ENCODE measurements around the gene MRAP2.
"Not testable (repeated sequence)": the region's sequence is repeated elsewhere in the genome, so short reads cannot be mapped to it uniquely, and the experiment has no call there.

The MRAP2 gene

DNA sequence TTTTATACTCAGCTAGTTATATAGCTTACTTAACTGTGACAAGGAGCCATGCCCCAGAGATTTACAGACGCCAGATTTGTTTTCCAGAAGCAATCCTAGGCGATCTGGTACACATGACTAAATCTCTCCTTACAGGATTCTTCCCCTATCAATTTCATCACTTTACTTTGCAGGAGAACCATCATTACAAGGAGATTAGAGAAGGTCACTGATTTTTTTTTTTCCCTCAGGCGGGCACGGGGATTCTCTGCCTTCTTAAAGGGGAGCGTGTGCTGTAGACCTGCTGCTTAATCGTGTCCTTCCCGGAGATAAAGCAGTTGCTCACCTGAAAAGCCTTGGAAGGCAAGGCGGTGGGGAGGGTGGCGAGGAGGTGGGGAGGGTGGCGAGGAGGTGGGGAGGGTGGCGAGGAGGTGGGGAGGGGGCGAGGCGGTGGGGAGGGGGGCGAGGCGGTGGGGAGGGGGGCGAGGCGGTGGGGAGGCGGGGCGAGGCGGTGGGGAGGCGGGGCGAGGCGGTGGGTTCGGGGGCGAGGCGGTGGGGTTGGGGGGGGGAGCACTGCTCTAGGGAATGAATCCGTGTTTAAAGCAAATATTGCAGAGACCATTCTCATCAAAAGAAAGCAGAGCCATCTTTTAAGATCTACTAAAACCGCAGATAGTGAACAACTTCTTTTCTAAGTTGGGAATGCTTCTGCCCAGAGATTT is 14.3 kb upstream of the MRAP2 start:
- Mint-ChIP-seq H3K9me3 (no peaks in the 10 kb centered on the region), H3K27ac (no peak overlapping the region), H3K36me3 (no peaks in the 10 kb centered on the region), H3K4me3 (no peak overlapping the region), H3K4me1 (no peaks in the 10 kb centered on the region), H3K27me3 (no peaks in the 10 kb centered on the region)
- ATAC-seq = no peak

DNA sequence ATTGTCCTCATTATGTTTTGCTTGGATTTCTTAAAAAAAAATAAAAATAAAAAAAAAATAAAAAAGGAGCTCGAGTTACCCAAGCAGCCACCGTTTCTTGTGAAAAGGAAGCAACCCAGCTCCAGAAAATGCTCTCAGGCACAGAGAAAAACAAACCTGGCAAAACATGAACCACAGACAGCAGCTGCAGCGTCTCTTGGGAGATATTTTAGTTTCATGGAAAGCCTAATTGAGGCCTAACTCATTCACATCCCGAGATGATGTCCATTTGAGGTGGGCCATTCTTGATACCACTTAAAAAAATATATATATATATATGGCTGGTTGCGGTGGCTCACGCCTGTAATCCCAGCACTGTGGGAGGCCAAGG is 13.7 kb upstream of the MRAP2 start:
- Mint-ChIP-seq H3K36me3 (no peaks in the 10 kb centered on the region), H3K27me3 (no peaks in the 10 kb centered on the region), H3K4me3 (no peak overlapping the region), H3K9me3 (no peaks in the 10 kb centered on the region), H3K4me1 (no peaks in the 10 kb centered on the region), H3K27ac (no peak overlapping the region)
- ATAC-seq = no peak

DNA sequence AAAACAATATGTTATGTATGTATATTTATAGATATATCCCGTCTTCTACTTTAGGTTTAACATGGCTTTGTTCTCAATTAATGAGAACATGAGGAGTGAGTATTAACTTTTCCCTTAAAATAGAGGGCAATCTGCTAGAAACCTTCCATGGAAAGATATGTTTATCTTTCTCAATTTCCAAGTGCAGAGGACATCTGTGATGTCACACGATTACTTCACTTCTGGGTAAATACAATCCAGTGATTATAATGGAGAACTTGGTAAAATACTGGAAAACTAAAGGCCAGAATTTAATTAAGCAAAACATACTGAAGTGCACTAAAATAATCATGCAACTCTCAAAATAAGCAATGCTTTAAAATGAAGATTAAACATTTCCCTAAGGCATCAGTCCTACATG is 11.9 kb upstream of the MRAP2 start:
- Mint-ChIP-seq H3K4me3 (no peak overlapping the region), H3K27me3 (no peaks in the 10 kb centered on the region), H3K4me1 (no peaks in the 10 kb centered on the region), H3K36me3 (no peaks in the 10 kb centered on the region), H3K27ac (no peak overlapping the region), H3K9me3 (peaks cover 6% of the 10 kb centered on the region)
- ATAC-seq = no peak

- ATAC-seq = no peak
- no peak overlapping the region for H3K27ac Mint-ChIP-seq
- H3K4me1 Mint-ChIP-seq = no peaks in the 10 kb centered on the region
- H3K27me3 Mint-ChIP-seq = peaks cover 1% of the 10 kb centered on the region
- no peak overlapping the region for H3K4me3 Mint-ChIP-seq
- H3K36me3 Mint-ChIP-seq = no peaks in the 10 kb centered on the region
- H3K9me3 Mint-ChIP-seq = peaks cover 6% of the 10 kb centered on the region
These were observed 6.8 kb upstream of the MRAP2 start for GRCh38 chr6:84026721-84027164.

GRCh38 chr6:84027340-84028181 is 6.0 kb upstream of the MRAP2 start:
- Mint-ChIP-seq H3K36me3 (no peaks in the 10 kb centered on the region), H3K27ac (no peak overlapping the region), H3K4me1 (no peaks in the 10 kb centered on the region), H3K4me3 (no peak overlapping the region), H3K9me3 (peaks cover 9% of the 10 kb centered on the region), H3K27me3 (peaks cover 9% of the 10 kb centered on the region)
- ATAC-seq = no peak

- Mint-ChIP-seq H3K4me1 (no peaks in the 10 kb centered on the region), H3K4me3 (no peak overlapping the region), H3K27me3 (peaks cover 17% of the 10 kb centered on the region), H3K9me3 (peaks cover 9% of the 10 kb centered on the region), H3K36me3 (no peaks in the 10 kb centered on the region), H3K27ac (no peak overlapping the region)
- ATAC-seq = no peak
These were observed 5.2 kb upstream of the MRAP2 start for GRCh38 chr6:84028350-84028749.

DNA sequence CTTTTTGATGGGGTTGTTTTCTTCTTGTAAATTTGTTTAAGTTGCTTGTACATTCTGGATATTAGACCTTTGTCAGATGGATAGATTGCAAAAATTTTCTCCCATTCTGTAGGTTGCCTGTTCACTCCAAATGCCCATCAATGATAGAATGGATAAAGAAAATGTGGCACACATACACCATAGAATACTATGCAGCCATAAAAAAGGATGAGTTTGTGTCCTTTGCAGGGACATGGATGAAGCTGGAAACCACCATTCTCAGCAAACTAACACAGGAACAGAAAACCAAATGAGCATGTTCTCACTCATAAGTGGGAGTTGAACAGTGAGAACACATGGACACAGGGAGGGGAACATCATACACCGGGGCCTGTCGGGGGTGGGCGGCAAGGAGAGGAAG is 1.6 kb upstream of the MRAP2 start:
- not testable (repeated sequence) for ATAC-seq, H3K9me3 Mint-ChIP-seq, H3K36me3 Mint-ChIP-seq, H3K27ac Mint-ChIP-seq, H3K4me3 Mint-ChIP-seq
- Mint-ChIP-seq H3K27me3 (peaks cover 45% of the 10 kb centered on the region), H3K4me1 (peaks cover 11% of the 10 kb centered on the region)

- Mint-ChIP-seq H3K4me1 (peaks cover 11% of the 10 kb centered on the region), H3K27ac (no peak overlapping the region), H3K36me3 (no peaks in the 10 kb centered on the region), H3K4me3 (no peak overlapping the region), H3K9me3 (peaks cover 3% of the 10 kb centered on the region), H3K27me3 (peaks cover 54% of the 10 kb centered on the region)
- no peak for ATAC-seq
These were observed 1.9 kb downstream of the MRAP2 start for GRCh38 chr6:84035484-84035883.

- no peaks in the 10 kb centered on the region for H3K9me3 Mint-ChIP-seq
- H3K36me3 Mint-ChIP-seq = no peaks in the 10 kb centered on the region
- H3K27ac Mint-ChIP-seq = no peak overlapping the region
- H3K27me3 Mint-ChIP-seq = peaks cover 46% of the 10 kb centered on the region
- no peak overlapping the region for H3K4me3 Mint-ChIP-seq
- peaks cover 11% of the 10 kb centered on the region for H3K4me1 Mint-ChIP-seq
- ATAC-seq = peak; percentile 37
These were observed 4.0 kb downstream of the MRAP2 start for GRCh38 chr6:84037425-84038089.

GRCh38 chr6:84042603-84043002 is 9.0 kb downstream of the MRAP2 start:
- H3K27me3 Mint-ChIP-seq = peaks cover 31% of the 10 kb centered on the region
- H3K4me3 Mint-ChIP-seq = no peak overlapping the region
- no peaks in the 10 kb centered on the region for H3K9me3 Mint-ChIP-seq
- ATAC-seq = no peak
- no peaks in the 10 kb centered on the region for H3K4me1 Mint-ChIP-seq
- H3K36me3 Mint-ChIP-seq = no peaks in the 10 kb centered on the region
- no peak overlapping the region for H3K27ac Mint-ChIP-seq

DNA sequence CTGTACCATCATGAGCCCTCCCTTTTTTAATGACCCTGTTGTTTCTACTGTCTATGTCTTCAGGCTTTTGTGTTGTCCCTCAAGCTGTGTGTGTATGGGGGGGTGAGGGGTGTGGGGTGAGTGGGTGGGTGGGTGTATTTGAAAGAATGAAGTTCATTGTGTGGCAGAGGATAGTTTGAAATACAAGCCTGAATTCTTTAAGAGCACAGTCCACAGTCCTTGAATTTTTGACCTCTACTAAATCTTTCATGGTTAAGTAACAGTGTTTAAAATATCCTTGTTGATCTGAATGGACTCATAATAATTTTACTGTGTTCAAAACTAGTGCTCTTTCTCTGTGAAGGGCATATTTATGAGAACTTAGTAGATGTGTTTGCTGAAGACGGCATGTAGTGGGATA is 10.0 kb downstream of the MRAP2 start:
- no peak for ATAC-seq
- H3K4me3 Mint-ChIP-seq = no peak overlapping the region
- no peak overlapping the region for H3K27ac Mint-ChIP-seq
- H3K36me3 Mint-ChIP-seq = no peaks in the 10 kb centered on the region
- H3K4me1 Mint-ChIP-seq = no peaks in the 10 kb centered on the region
- peaks cover 23% of the 10 kb centered on the region for H3K27me3 Mint-ChIP-seq
- H3K9me3 Mint-ChIP-seq = no peaks in the 10 kb centered on the region

DNA sequence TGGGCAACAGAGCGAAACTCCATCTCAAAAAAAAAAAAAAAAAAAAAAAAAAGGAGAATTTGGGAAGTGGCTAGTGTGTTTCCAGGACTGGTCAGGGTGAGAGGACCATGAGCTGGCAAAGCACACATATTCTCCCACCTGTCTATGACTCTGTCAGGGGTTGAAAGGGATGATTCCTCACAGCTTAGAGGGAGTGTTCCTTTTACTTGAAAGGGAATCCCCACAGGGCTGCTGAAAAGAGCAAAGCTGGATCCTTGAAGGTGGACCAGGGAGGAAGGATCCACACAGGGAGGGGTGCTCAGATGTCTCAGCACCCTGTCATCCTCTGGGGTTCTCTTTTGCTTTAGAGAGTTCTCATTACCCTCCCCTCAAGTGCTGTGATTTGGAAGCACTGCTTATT is 13.2 kb downstream of the MRAP2 start:
- Mint-ChIP-seq H3K9me3 (no peaks in the 10 kb centered on the region), H3K27ac (no peak overlapping the region), H3K4me3 (no peak overlapping the region), H3K27me3 (peaks cover 23% of the 10 kb centered on the region), H3K36me3 (no peaks in the 10 kb centered on the region), H3K4me1 (no peaks in the 10 kb centered on the region)
- no peak for ATAC-seq

DNA sequence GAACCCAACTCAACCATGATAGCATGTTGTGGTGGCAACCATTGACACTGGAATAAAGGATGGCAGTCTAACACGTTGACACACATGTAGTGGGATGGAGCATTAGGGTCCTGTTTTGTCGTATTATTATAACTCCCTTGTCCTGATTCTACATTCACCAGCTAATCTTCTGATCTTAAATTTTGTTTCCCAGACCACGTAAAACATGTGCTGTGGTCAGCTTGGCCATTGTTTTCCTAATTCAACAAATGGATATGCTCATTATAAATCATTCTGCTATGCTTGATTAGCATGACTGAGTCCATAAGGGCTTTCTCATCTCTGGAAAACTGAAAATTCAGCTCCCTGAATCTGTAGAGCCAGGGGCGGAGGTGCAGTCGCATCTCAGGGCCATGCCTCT is 15.0 kb downstream of the MRAP2 start:
- H3K9me3 Mint-ChIP-seq = no peaks in the 10 kb centered on the region
- no peak overlapping the region for H3K27ac Mint-ChIP-seq
- no peak for ATAC-seq
- H3K4me3 Mint-ChIP-seq = no peak overlapping the region
- H3K27me3 Mint-ChIP-seq = peaks cover 12% of the 10 kb centered on the region
- no peaks in the 10 kb centered on the region for H3K4me1 Mint-ChIP-seq
- H3K36me3 Mint-ChIP-seq = no peaks in the 10 kb centered on the region

- Mint-ChIP-seq H3K27ac (no peak overlapping the region), H3K4me3 (no peak overlapping the region), H3K9me3 (no peaks in the 10 kb centered on the region), H3K36me3 (no peaks in the 10 kb centered on the region), H3K4me1 (no peaks in the 10 kb centered on the region), H3K27me3 (no peaks in the 10 kb centered on the region)
- no peak for ATAC-seq
These were observed 16.8 kb downstream of the MRAP2 start for GRCh38 chr6:84050408-84050807.

GRCh38 chr6:84052204-84052882 is 18.8 kb downstream of the MRAP2 start:
- no peak overlapping the region for H3K27ac Mint-ChIP-seq
- ATAC-seq = no peak
- no peaks in the 10 kb centered on the region for H3K9me3 Mint-ChIP-seq
- no peaks in the 10 kb centered on the region for H3K27me3 Mint-ChIP-seq
- no peaks in the 10 kb centered on the region for H3K36me3 Mint-ChIP-seq
- H3K4me1 Mint-ChIP-seq = no peaks in the 10 kb centered on the region
- no peak overlapping the region for H3K4me3 Mint-ChIP-seq
